ENCODE results near the gene FAM187B.

Gene FAM187B

DNA sequence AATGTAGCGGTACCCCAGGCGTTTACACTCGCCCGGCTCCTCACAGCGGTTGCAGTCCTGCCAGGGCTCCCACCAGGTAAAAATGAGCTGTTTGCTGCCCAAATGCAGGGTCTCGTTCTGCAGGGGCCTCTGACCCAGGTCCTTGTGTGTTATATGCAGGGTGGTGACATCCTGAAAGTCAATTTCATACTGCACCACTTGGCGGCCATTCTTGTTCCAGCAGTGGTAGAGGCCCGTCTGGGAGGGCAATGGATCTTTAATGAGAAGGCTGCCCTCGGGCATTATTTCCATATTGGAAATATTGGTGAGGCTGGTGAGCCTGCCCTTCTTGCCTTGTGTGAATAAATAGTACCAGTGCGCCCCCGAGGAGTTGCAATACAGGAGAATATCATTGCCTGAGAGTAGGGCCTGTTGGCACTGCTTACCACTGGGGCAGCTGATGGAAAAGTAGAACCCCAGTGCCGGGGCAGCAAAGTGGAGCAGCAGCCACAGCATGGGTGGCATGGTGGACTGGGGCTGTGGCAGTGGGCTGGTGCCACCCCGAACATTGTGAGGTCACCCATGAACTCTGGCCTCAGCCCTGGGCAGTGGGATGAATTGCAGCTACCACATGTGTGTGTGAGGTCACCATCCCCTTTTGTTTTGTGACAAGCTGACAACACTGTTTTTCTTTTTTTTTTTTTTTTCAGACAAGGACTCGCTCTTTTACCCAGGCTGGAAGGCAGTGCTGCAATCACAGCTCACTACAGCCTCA lies at the start of gene FAM187B:
Gene FAM187B (minus strand): TSS at position 563 of the 754 bp plus-strand sequence. CDS start 59 bp downstream, at position 504.
- peak; percentile 78 to 88 (median 85) for DNase-seq

DNA sequence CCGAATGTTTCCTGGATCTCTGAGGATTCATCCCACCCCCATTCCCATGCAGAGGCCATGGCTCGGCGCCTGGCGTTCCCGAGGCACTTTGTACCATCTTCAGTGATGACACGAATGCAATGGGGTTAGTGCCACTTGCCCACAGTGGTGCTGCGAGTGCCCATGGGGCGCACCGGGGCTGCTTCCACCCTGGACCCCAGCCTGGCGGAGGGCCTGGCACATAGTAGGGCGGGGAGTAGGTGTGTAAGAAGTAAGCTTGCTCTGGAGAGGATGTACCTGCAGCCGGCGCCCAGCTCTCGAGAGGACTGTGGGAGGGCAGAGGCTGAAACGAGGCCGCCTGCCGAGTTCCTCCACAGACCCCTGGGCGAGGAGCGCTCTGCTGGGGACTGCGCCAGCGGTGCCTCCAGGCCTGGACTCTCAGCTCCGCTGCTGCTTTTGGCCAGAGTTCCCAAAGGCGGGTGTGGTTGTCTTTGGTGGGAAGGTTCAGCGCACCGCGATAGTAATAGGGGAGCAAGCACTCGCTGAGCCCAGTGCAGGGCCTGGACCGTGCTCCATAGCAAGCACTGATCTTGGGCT lies 48.3 kb upstream of the FAM187B start:
- no peak for DNase-seq

DNA sequence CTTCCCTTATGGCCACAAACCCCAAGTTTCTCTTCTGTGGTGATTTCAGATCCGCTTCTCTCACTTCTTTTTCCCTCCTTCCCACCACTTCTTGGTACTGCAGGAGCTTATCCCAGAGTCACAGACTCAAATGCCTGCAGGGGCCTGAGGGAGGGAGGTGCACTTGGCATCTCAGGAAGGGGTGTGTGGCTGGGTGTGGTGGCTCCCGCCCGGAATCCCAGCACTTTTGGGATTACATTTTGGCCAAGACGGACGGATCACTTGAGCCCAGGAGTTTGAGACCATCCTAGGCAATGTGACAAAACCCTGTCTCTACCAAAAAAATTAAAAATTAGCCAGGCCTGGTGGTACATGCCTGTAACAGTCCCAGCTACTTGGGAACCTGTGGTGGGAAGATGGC lies 45.8 kb upstream of the FAM187B start:
- DNase-seq = no peak

DNA sequence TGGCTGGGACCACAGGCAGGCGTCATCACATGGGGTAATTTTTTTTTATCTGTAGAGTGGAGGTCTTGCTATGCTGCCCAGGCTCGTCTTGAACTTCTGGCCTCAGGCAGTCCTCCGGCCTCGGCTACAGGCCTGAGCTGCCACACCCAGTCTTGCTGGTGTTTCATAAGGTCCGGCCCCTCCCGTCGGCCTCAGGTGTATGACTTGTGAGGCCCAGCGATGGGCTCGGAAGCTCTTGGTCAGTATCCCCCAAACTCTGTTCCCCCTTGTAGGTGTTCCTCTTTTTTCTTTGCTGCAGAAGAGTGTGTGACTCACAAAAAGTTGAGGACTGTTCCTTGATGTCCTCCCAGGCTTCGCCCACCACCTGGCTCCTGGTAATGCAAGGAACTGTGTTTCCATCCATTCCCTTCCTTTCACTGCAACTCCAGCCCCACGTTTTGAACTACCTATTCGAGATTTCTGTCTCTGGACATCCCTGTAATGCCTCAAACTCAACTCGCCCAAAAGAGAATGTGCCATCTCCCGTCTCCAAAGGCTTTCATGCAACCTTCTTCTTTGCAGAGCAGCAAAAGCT lies 45.2 kb upstream of the FAM187B start:
- DNase-seq = no peak

DNA sequence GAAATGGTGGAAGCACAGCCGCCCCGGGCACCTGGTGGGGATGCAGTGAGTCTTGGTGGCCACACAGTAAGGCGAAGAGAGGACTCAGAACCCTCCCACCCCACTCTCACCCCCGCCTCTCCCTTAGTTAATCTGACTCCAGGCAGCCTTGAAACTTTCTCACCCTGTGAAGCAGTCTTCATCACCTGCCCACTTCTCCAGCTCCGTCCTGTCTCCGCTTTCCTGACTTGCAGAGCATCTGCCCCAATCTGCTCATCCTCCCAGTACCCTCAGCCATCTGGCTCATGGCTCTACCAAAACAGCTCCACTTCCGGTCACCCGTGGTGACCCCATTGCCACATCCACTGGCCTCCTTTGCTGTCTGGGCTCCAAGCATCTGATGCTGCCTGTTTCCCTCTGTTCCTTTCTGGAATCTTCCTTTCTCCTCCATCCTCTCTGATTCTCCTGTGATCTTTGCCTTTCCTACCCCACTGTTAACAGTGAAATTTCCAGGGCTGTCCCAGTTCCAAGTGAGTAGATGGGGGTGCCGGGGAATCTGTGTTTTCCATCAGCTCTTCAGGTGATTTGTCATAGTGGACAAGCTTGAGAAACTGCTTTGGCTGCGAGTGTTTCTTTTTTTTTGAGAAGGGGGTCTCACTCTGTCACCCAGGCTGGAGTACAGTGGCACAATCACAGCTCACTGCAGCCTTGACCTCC lies 44.6 kb upstream of the FAM187B start:
- no peak for DNase-seq

DNA sequence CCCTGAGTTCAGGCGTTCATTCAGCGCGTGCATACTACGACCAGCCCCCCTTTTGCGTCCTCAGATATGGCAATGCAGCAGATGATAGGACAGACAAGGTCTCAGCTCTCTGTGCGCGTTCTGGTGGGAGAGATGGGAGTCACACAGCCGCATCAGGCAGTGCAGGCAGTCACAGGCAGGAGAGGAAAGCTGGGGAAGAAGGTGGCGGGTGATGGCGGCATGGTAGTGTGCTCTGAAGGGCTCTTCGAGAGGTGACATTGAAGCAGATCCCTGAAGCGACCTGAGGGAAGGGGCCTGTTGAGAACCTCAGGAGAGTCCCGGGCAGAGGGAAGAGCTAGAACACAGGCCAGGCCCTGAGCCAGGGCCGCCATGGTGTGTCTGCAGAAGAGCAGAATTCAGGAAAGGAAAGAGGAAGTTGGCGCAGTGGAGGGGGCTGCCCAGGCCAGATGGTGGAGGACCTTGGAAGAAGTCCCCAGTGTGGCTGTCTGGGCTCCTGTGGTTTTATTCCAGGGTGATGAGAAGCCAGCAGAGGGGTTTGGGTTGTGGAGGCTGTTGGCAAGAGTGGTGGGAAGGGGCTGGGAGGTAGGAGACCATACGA lies 43.7 kb upstream of the FAM187B start:
- DNase-seq = peak; percentile 77 to 86 (median 83)

DNA sequence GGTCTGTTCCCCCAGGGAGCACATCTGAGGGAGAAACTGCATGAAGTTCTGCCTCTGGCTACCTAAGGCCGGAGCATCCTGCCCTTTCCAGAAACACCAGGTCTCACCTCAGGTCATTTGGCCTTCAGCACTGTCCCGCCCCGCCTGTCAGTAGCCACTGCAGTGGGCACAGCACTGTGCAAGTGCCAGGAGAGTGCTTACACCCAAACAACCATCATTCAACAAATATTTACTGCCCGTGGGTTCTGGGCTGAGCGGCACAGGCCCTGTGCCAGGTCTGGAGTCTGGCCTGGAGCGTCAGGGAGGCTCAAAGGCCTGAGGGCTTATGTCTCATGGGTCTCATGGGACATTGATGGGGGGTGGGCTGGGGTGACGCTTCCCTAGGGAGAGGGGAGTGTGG lies 43.0 kb upstream of the FAM187B start:
- DNase-seq = no peak

DNA sequence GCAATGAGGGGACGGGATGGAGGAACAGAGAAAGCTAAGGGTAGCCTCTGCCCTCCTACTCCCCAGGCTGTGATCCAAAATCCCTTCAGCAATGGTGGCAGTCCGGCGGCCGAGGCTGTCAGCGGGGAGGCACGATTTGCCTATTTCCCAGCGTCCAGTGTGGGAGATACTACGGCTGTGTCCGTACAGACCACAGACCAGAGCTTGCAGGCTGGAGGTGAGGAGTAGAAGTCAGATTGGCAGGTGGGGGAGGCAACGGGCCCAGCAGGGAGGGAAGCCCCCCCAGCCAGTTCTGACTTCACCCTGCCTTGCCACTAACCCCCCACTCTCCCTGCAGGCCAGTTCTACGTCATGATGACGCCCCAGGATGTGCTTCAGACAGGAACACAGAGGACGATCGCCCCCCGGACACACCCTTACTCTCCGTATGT lies 41.9 kb upstream of the FAM187B start:
- DNase-seq = no peak

DNA sequence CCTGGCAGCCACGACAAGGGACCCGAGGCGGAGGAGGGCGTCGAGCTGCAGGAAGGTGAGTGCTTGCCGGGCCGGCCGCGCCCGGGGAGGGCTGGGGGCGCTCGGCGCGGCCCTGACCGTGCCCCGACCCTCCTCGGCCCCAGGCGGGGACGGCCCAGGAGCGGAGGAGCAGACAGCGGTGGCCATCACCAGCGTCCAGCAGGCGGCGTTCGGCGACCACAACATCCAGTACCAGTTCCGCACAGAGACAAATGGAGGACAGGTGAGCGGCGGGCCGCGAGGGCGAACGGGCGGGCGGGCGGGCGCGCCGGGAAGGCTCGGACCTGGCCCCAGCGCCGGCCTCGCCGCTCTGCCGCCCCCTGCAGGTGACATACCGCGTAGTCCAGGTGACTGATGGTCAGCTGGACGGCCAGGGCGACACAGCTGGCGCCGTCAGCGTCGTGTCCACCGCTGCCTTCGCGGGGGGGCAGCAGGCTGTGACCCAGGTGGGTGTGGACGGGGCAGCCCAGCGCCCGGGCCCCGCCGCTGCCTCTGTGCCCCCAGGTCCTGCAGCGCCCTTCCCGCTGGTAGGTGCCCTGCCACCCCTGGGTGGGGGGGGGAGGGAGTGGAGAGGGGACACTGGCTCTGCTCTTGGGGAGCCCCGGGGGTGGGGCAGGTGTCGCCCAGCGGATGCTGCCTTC lies 41.0 kb upstream of the FAM187B start:
- DNase-seq = peak; percentile 76 to 87 (median 81)

DNA sequence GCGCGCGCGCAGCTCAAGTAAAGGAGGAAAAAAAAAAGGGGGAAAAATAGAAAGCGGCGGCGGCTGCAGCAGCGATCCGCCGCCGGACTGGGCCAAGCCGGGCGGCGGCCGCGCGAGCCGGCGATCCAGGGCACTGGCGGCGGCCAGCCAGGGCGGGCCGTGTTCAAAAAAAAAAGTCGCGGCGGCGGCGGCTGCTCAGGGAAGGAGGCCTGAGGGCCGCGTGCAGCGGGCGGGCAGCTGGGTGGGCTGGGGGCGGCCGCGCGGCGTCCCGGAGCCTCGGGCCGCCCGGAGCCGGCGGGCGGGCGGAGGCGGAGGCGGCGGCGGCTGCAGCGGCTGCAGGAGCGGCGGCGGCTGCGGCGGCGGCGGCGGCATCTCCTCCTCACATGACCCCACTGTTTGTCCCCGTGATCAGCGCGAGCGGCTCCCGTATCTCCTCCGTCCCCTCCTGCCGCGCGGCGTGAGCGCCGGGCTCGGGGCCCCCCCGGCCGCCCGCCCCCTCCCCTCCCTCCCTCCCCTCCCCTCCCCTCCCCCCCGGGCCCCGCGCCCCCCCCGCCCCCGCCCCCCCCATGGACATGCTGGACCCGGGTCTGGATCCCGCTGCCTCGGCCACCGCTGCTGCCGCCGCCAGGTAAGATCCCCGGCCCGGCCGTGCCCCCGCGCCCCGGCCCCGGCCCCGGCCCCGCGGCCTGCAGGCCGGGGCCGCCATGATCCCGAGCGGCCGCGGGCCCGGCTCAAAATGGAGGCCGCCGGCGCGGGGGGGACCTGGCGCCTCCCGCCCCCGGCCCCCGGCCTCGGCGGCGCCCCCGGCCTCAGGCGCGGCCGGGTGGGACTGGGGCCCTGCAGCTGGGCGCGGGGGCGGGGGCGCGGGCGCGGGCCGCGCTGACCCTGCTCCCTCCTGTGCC lies 40.2 kb upstream of the FAM187B start, which contains the start of gene USF2:
Gene USF2 (plus strand): TSS at position 427 of the 902 bp plus-strand sequence. CDS start 140 bp downstream, at position 567.
- peak; percentile 65 to 85 (median 75) for DNase-seq

DNA sequence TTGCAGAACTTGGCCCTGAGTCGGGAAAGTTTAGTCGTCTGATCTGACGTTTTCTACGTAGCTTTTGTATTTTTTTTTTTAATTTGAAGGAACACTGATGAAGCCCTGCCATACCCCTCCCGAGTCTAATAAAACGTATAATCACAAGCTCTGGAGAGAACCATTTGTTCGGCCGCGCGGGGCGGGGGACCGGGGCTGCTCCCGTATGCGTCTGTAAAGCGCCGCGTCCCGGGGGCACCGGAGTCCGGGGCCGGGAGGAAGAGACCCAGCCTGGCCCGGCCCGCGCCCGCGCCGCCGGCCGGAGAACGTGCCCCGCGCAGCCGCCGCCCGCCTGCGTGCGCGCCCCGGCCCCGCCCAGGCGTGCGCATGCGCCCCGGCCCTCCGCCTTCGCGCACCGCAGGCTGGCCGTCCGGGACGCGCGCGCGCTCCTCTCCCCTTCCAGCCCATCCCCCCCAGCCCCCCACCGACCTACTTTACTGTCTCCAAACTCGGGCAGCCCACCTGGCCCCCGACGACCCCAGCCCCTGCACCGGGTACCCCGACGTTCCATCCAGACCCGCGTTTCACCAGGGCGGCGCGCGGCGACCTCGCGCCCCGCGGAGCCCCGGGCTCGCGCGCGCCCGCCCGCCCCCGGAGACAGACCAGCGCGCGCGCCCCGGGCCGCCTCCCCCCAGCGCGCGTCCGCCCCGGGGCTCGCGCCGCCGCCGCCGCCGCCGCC lies 39.4 kb upstream of the FAM187B start:
- DNase-seq = peak; percentile 83 to 96 (median 91)

DNA sequence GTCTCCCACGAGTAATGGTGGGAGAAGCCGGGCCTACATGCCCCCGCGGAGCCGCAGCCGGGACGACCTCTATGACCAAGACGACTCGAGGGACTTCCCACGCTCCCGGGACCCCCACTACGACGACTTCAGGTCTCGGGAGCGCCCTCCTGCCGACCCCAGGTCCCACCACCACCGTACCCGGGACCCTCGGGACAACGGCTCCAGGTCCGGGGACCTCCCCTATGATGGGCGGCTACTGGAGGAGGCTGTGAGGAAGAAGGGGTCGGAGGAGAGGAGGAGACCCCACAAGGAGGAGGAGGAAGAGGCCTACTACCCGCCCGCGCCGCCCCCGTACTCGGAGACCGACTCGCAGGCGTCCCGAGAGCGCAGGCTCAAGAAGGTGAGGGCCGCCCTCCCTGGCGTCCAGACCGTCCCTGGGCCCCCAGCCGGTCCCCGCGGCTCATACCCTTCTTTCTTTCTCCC lies 38.8 kb upstream of the FAM187B start:
- DNase-seq = peak in 1 of 3 donors; percentile 56

DNA sequence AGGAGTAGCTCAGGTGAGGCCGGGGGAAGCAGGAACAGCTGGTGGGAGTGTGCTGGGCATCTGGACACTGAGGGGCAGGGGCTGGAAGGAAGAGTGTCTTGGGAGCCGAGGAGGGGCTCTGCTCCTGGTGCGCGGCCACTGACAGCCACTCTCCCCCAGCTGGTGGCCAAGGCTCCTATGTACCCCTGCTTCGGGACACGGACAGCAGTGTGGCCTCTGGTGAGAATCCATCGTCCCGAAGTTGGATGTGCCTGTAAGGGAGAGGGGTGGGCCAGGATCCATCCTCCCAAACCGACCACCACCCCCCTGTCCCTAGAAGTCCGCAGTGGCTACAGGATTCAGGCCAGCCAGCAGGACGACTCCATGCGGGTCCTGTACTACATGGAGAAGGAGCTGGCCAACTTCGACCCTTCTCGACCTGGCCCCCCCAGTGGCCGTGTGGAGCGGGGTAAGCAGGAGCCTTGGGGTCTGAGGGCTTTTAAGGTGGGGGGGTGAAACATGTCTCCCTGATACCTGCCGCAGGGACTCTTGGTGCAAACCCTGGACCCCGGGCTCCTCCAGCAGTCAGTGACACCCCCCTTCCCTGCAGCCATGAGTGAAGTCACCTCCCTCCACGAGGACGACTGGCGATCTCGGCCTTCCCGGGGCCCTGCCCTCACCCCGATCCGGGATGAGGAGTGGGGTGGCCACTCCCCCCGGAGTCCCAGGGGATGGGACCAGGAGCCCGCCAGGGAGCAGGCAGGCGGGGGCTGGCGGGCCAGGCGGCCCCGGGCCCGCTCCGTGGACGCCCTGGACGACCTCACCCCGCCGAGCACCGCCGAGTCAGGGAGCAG lies 38.2 kb upstream of the FAM187B start:
- DNase-seq = no peak

DNA sequence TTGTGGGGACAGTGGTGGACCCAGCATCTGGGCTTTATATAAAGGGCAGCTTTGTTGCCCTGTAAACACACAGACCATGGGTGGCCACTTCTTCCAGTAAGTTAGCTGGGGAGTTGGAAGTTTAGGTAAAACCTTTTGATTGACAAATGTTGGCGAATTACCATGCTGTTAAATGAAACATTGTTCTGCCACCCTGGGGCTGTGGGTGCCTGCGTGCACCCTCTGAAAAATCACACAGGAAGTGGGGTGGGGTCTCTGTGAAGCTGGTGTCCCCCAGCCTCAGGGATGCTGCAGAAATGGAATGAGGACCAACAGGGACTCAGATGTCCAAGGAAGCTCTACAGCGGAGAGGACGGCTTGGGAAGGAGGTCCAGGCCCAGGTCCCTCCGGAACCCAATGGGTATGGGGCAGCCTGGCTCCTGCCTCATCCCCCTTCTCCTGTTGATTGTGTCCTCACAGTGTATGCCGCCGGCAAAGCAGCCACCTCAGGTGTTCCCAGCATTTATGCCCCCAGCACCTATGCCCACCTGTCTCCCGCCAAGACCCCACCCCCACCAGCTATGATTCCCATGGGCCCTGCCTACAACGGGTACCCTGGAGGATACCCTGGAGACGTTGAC lies 37.5 kb upstream of the FAM187B start:
- no peak for DNase-seq

DNA sequence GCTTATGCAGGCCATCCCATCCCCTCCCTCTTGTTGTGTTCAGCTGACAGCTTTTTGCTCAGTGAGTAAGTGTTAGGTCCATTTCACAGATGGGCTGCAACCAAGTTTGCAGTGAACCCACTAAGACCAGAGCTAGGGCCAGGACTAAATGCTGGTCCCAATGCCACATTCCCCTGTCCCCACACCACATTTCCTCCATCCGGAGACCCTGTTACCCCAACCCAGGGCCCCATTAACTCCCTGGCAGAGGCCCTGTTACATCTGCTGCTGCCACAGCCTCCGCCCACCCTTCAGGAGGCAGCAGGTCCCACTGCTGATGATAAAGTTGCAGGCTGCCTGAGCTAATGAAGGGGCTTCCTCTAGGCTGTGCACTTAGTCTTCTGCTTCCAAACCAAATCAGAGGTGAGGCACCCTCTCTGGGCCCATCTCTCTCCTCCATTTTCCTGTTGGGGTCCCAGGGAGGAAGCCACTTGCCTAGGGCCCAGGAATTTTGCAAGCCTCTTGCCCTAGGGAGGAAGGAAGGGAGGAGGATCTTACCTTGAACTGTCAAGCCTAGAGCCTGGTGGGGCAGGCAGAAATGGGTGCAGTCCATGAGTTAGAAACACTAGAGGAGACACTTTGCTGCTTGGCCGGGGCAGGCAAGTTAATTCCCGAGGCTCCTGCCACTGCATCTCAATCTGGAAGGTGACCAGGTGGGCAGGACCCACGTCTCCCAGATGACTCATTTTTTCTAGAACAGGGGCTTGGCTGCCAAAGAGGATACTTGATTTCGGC lies 36.8 kb upstream of the FAM187B start:
- no peak for DNase-seq

DNA sequence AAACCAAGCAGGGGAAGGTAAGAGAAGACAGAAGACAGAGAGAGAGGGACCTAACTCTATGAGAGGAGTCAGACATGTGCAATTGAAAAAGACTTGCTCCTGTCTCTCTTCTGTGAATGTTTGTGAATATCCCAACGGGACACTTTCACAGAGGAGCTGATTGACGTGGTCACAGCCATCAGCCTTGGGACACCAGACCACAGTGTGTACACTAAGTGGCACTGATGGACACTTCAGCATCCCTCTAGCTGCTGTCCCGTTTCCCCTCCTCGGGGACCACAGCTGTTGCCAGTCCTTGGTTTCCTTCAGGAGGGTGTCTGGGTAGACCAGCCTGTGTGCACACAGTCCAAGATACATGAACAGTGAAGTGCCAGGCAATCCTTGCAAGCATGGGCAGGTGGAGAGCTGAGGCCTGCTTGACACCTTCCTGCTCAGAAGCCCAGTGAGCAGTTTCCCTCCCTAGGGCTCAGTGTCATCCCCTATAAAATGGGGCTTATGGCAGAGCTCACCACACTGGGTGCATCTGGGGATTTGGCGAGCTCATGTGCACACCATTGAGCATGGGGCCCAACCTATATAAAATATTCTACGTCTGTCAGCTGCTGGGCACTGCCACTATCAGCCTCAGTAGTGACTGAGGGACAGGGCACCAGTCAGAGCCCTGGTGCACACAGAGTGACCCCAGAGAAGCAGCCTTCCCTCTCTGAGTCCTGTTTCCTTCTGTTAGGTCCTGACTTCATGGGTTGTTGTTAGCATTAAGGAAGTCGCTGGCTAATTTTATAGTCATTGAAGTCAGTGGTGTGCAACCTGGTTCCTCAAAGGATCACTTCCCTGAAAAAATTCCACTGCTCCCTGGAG lies 36.0 kb upstream of the FAM187B start:
- DNase-seq = peak; percentile 58 to 67 (median 63)

DNA sequence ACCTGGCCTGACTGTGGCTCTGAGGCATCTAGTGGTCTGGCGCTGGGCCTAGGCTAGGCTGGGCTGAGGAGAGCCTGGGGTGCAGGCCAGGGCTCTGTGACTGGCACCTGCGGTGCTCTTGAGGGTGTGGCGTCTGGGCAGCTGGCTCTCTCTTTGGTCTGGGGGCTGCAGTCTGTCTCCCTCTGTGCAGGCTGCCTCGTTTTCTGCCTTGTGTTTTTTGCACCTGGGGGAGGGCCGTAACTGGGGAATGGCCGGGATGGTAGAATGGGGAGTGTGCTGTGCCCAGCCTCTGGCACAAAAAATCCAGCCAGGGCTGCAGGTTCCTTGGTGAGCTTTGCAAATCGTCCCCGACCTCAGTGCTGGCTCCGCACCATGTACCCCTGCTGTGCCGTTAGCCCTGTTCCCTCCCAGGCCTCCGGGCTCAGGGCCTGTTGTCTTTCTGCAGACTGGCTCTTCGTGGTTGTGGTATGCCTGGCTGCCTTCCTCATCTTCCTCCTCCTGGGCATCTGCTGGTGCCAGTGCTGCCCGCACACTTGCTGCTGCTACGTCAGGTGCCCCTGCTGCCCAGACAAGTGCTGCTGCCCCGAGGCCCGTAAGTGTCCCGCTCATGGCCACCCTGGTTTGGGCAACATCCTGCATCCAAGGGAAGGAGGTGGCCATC lies 33.7 kb upstream of the FAM187B start:
- no peak for DNase-seq
